IMR-90 (cell line): ENCODE data around the gene CCSER1. TPM values are rescaled to one million over a fixed set of nuclear protein-coding genes. Genes with fewer than 3 reads are reported as not detected.

Source experiments
- ATAC-seq: fragments of 200-7000 bp; cut with Tn5 transposase; 2 replicates; pipeline ENCODE4 v1.9.1; 2020; ENCODE audit warnings: low read depth, mild to moderate bottlenecking, moderate library complexity
- BruUV-seq: library from RNA; stranded (reverse); fragments of 400-500 nt; replicated peaks from 2 replicates; lab custom pipeline; 2021; lab: Mats Ljungman, UMichigan
- CTCF ChIA-PET: fragments of 300-600 bp; formaldehyde crosslinking; extraction: SDS; loops from one replicate; lab custom pipeline; 2021; ENCODE audit warnings: antibody characterized with exemption; lab: Yijun Ruan, JAX
- POLR2A ChIA-PET: fragments of 300-600 bp; sonication (Branson Sonifier 250); formaldehyde crosslinking; loops from one replicate; lab custom pipeline; 2022; ENCODE audit warnings: antibody characterized with exemption; ENCODE audit not compliant: unreplicated experiment; lab: Charles Lee
- DNase-seq: peaks from one replicate; pipeline ENCODE4 v3.0.0; 2013
- H2AFZ ChIP-seq: replicated peaks from 2 replicates; pipeline ENCODE3; 2013; ENCODE audit warnings: low read length, mild to moderate bottlenecking; ENCODE audit not compliant: poor library complexity
- H2AK5ac ChIP-seq: 2 replicates; pipeline ENCODE4 v1.6.1; 2013; ENCODE audit warnings: low read depth, low read length, inconsistent platforms
- H2AK9ac ChIP-seq: replicated peaks from 2 replicates; pipeline ENCODE3; 2013; ENCODE audit warnings: mild to moderate bottlenecking, low read depth, low read length, moderate library complexity; ENCODE audit not compliant: poor library complexity
- H2BK120ac ChIP-seq: 2 replicates; pipeline ENCODE4 v1.6.1; 2013; ENCODE audit warnings: low read depth, low read length, inconsistent platforms
- H2BK15ac ChIP-seq: 3 replicates; pipeline ENCODE4 v1.6.1; 2013; ENCODE audit warnings: low read depth, low read length, inconsistent platforms
- H2BK20ac ChIP-seq: 2 replicates; pipeline ENCODE4 v1.6.1; 2013; ENCODE audit warnings: low read depth, mild to moderate bottlenecking, inconsistent platforms, low read length, moderate library complexity
- H2BK5ac ChIP-seq: 2 replicates; pipeline ENCODE4 v1.6.1; 2013; ENCODE audit warnings: mild to moderate bottlenecking, low read depth, low read length, inconsistent platforms; ENCODE audit not compliant: poor library complexity, severe bottlenecking
- H3K14ac ChIP-seq: replicated peaks from 2 replicates; pipeline ENCODE4 v1.6.1; 2013; ENCODE audit warnings: low read depth, low read length, inconsistent platforms
- H3K18ac ChIP-seq: 2 replicates; pipeline ENCODE4 v1.6.1; 2013; ENCODE audit warnings: low read depth, low read length, control low read depth
- H3K23ac ChIP-seq: 2 replicates; pipeline ENCODE4 v1.6.1; 2013; ENCODE audit warnings: low read depth, low read length, inconsistent platforms
- H3K27ac ChIP-seq: 2 replicates; pipeline ENCODE4 v1.5.1; 2013; ENCODE audit warnings: mild to moderate bottlenecking, control low read depth, low read length; ENCODE audit not compliant: insufficient read depth
- H3K27me3 ChIP-seq: 2 replicates; pipeline ENCODE4 v1.6.1; 2013; ENCODE audit warnings: low read length; ENCODE audit not compliant: control insufficient read depth, insufficient read depth
- H3K36me3 ChIP-seq: 2 replicates; pipeline ENCODE4 v1.6.1; 2013; ENCODE audit warnings: low read length, mixed read lengths; ENCODE audit not compliant: control insufficient read depth, insufficient read depth
- H3K4ac ChIP-seq: 2 replicates; pipeline ENCODE4 v1.6.1; 2013; ENCODE audit warnings: low read depth, low read length, inconsistent platforms
- H3K4me1 ChIP-seq: 2 replicates; pipeline ENCODE4 v1.6.1; 2013; ENCODE audit warnings: low read length, mixed read lengths; ENCODE audit not compliant: control insufficient read depth, insufficient read depth
- H3K4me2 ChIP-seq: 2 replicates; pipeline ENCODE4 v1.6.1; 2013; ENCODE audit warnings: low read depth, mild to moderate bottlenecking, control low read depth, low read length, moderate library complexity
- H3K4me3 ChIP-seq: 2 replicates; pipeline ENCODE4 v1.5.1; 2013; ENCODE audit warnings: low read depth, mild to moderate bottlenecking, control low read depth, low read length, moderate library complexity; ENCODE audit not compliant: insufficient read depth
- H3K56ac ChIP-seq: 2 replicates; pipeline ENCODE4 v1.6.1; 2013; ENCODE audit warnings: low read length, inconsistent platforms; ENCODE audit not compliant: insufficient read depth; ENCODE audit errors: extremely low read depth
- H3K79me1 ChIP-seq, 2 experiments: 2 replicates each; pipeline ENCODE4 v1.6.1; 2013; ENCODE audit warnings: low read length in 2 of 2, inconsistent platforms in 1 of 2, low read depth in 1 of 2
- H3K9ac ChIP-seq: 2 replicates; pipeline ENCODE4 v1.6.1; 2013; ENCODE audit warnings: low read depth, low read length, control low read depth
- H3K9me1 ChIP-seq: 2 replicates; pipeline ENCODE4 v1.6.1; 2013; ENCODE audit warnings: low read length, inconsistent platforms; ENCODE audit not compliant: insufficient read depth
- H3K9me3 ChIP-seq: 2 replicates; pipeline ENCODE4 v1.6.1; 2013; ENCODE audit warnings: low read length; ENCODE audit not compliant: control insufficient read depth, insufficient read depth
- H4K20me1 ChIP-seq: 2 replicates; pipeline ENCODE4 v1.6.1; 2013; ENCODE audit warnings: low read length, inconsistent platforms; ENCODE audit not compliant: insufficient read depth
- H4K5ac ChIP-seq: 2 replicates; pipeline ENCODE4 v1.6.1; 2013; ENCODE audit warnings: mild to moderate bottlenecking, low read depth, low read length, control low read depth
- H4K8ac ChIP-seq, 2 experiments: 2 replicates each; pipeline ENCODE4 v1.6.1; 2013; ENCODE audit warnings: low read depth in 2 of 2, low read length in 2 of 2, control low read depth in 1 of 2, inconsistent platforms in 1 of 2
- H4K91ac ChIP-seq: 2 replicates; pipeline ENCODE4 v1.6.1; 2013; ENCODE audit warnings: low read depth, low read length, inconsistent platforms; ENCODE audit not compliant: insufficient read depth
- BHLHE40 ChIP-seq: fragments of 150-350 bp; IDR thresholded peaks from 2 replicates; pipeline ENCODE4 v1.6.1; 2016; ENCODE audit warnings: mild to moderate bottlenecking, low read depth, low read length
- CEBPB ChIP-seq: IDR thresholded peaks from 2 replicates; pipeline ENCODE4 v1.6.1; 2012; ENCODE audit warnings: low read depth, low read length, improper control_type of control experiment
- CHD1 ChIP-seq: IDR thresholded peaks from 2 replicates; pipeline ENCODE4 v1.6.1; 2012; ENCODE audit warnings: low read depth, low read length, improper control_type of control experiment
- FOS ChIP-seq: fragments of 150-350 bp; IDR thresholded peaks from 2 replicates; pipeline ENCODE4 v1.6.1; 2016; ENCODE audit warnings: low read depth, low read length
- MAFK ChIP-seq: IDR thresholded peaks from 2 replicates; pipeline ENCODE4 v1.6.1; 2012; ENCODE audit warnings: low read depth, low read length, improper control_type of control experiment
- MAZ ChIP-seq: IDR thresholded peaks from 2 replicates; pipeline ENCODE4 v1.6.1; 2012; ENCODE audit warnings: low read depth, mild to moderate bottlenecking, low read length, improper control_type of control experiment, moderate library complexity, borderline replicate concordance
- MXI1 ChIP-seq: IDR thresholded peaks from 2 replicates; pipeline ENCODE4 v1.6.1; 2012; ENCODE audit warnings: low read depth, mild to moderate bottlenecking, low read length, moderate library complexity, borderline replicate concordance
- NFE2L2 ChIP-seq: fragments of 150-350 bp; IDR thresholded peaks from 2 replicates; pipeline ENCODE4 v1.6.1; 2016; ENCODE audit warnings: low read depth, mild to moderate bottlenecking, low read length
- POLR2A ChIP-seq: IDR thresholded peaks from 2 replicates; pipeline ENCODE4 v1.6.1; 2012; ENCODE audit warnings: mild to moderate bottlenecking, low read depth, low read length
- RAD21 ChIP-seq: IDR thresholded peaks from 2 replicates; pipeline ENCODE4 v1.6.1; 2012; ENCODE audit warnings: low read length, improper control_type of control experiment
- RCOR1 ChIP-seq: IDR thresholded peaks from 2 replicates; pipeline ENCODE4 v1.6.1; 2012; ENCODE audit warnings: mild to moderate bottlenecking, low read length, improper control_type of control experiment; ENCODE audit not compliant: insufficient replicate concordance
- RFX5 ChIP-seq: IDR thresholded peaks from 2 replicates; pipeline ENCODE4 v1.8.0; 2012; ENCODE audit warnings: low read depth, mild to moderate bottlenecking, low read length, moderate library complexity
- SMC3 ChIP-seq: fragments of 150-350 bp; IDR thresholded peaks from 2 replicates; pipeline ENCODE4 v1.6.1; 2016; ENCODE audit warnings: low read depth, mild to moderate bottlenecking, antibody characterized with exemption, low read length, moderate library complexity
- WGBS, 2 experiments: methylation state at CpG; one replicate each; pipeline versions ENCODE4 v1.1.5 to v1.1.7; 2013; ENCODE audit warnings: missing lambda C conversion rate in 2 of 2; ENCODE audit not compliant: insufficient read length in 1 of 2; ENCODE audit errors: extremely low coverage in 2 of 2; 5-methylcytosine and 5-hydroxymethylcytosine counted together
- dilution Hi-C: fragments of 300-500 bp; cut with HindIII; formaldehyde crosslinking; loops from one replicate; pipeline ENCODE4 v1.14.3; 2018; ENCODE audit warnings: low sequenced_read_pairs; ENCODE audit not compliant: unreplicated experiment
- in situ Hi-C: fragments of 300-500 bp; cut with MboI; formaldehyde crosslinking; loops from 3 replicates; pipeline ENCODE4 v1.14.3; 2019; ENCODE audit warnings: low sequenced_read_pairs, inconsistent platforms, mixed read lengths
- intact Hi-C: fragments of 100-400 bp; cut with micrococcal nuclease; formaldehyde crosslinking; loops from 2 replicates; pipeline ENCODE4 v1.10.0; 2022
- polyA plus RNA-seq, 3 experiments: library from polyadenylated mRNA; depleted of rRNA; stranded (reverse); fragments of >200 nt; gene quantifications; 2 replicates each; pipeline ENCODE4 v1.2.3, GENCODE V29; 2012; ENCODE audit warnings: low replicate concordance in 1 of 3
- total RNA-seq: library from RNA; depleted of rRNA; stranded (reverse); fragments of >200 nt; gene quantifications from 2 replicates; pipeline ENCODE4 v1.2.3, GENCODE V29; 2012
- TF ChIP-seq, protein P1 (sequence below): fragments of 150-350 bp; IDR thresholded peaks from 2 replicates; pipeline ENCODE4 v1.6.1; 2016; ENCODE audit warnings: low read depth, mild to moderate bottlenecking, low read length, moderate library complexity, borderline replicate concordance
- TF ChIP-seq, protein P2 (sequence below): fragments of 150-350 bp; IDR thresholded peaks from 2 replicates; pipeline ENCODE4 v1.6.1; 2017; ENCODE audit warnings: mild to moderate bottlenecking, antibody characterized with exemption, low read length, low read depth
- TF ChIP-seq, protein P3 (sequence below): conservative IDR thresholded peaks from 2 replicates; pipeline ENCODE4 v1.5.1; 2012; ENCODE audit warnings: mild to moderate bottlenecking, low read depth, low read length, improper control_type of control experiment

Gene CCSER1
- total and polyA plus RNA-seq, 2 of the 4 experiments (the other 2 are of a cell fraction) = not detected

DNA sequence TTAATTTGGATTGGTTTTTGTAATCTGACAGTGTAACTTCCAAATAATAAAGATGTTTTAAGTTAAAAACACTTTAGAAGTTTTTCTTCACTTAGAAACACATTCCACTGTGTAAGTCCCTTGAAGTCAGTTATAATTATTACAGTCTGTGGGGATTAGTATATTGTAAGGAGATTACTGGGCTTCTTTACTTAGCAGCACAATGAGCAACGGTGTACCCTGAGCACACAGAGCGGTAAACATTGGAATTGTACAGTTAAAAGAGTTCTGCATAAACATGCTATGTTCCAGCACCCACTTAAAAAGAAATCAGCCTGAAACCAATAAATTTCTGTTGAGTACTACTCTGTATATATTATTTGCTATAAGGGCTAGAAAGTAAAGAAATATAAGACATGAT is 44.3 kb downstream of the CCSER1 start:
- no peak for DNase-seq
- Histone ChIP-seq H3K18ac (no peak overlapping the region), H3K27ac (no peak overlapping the region), H2BK15ac (no peak overlapping the region), H3K4me1 (no peaks in the 10 kb centered on the region), H3K9me3 (no peaks in the 10 kb centered on the region), H4K8ac (no peak overlapping the region), H2BK5ac (no peak overlapping the region), H3K36me3 (no peaks in the 10 kb centered on the region), H2AK5ac (no peak overlapping the region), H3K9me1 (no peaks in the 10 kb centered on the region), H4K5ac (no peak overlapping the region), H3K56ac (no peak overlapping the region), H3K4ac (no peak overlapping the region), H3K27me3 (no peaks in the 10 kb centered on the region), H3K4me2 (no peak overlapping the region), H4K91ac (no peak overlapping the region), H2AFZ (no peak overlapping the region), H2BK20ac (no peak overlapping the region), H2AK9ac (no peak overlapping the region), H3K9ac (no peak overlapping the region), H2BK120ac (no peak overlapping the region), H4K20me1 (no peaks in the 10 kb centered on the region), H3K79me1 (no peaks in the 10 kb centered on the region), H3K14ac (no peak overlapping the region), H3K4me3 (no peak overlapping the region), H3K23ac (no peak overlapping the region)
- ChIA-PET POLR2A (no interaction called here), CTCF (no interaction called here)
- TF ChIP-seq, protein P1, sequence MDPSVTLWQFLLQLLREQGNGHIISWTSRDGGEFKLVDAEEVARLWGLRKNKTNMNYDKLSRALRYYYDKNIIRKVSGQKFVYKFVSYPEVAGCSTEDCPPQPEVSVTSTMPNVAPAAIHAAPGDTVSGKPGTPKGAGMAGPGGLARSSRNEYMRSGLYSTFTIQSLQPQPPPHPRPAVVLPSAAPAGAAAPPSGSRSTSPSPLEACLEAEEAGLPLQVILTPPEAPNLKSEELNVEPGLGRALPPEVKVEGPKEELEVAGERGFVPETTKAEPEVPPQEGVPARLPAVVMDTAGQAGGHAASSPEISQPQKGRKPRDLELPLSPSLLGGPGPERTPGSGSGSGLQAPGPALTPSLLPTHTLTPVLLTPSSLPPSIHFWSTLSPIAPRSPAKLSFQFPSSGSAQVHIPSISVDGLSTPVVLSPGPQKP = no peak
- TF ChIP-seq RCOR1 (no peak), BHLHE40 (no peak), POLR2A (no peak), MAFK (no peak), SMC3 (no peak), CEBPB (no peak), RAD21 (no peak), MAZ (no peak), CHD1 (no peak), MXI1 (no peak), FOS (no peak), RFX5 (no peak), NFE2L2 (no peak)
- TF ChIP-seq, protein P2, sequence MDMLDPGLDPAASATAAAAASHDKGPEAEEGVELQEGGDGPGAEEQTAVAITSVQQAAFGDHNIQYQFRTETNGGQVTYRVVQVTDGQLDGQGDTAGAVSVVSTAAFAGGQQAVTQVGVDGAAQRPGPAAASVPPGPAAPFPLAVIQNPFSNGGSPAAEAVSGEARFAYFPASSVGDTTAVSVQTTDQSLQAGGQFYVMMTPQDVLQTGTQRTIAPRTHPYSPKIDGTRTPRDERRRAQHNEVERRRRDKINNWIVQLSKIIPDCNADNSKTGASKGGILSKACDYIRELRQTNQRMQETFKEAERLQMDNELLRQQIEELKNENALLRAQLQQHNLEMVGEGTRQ = no peak
- TF ChIP-seq, protein P3, sequence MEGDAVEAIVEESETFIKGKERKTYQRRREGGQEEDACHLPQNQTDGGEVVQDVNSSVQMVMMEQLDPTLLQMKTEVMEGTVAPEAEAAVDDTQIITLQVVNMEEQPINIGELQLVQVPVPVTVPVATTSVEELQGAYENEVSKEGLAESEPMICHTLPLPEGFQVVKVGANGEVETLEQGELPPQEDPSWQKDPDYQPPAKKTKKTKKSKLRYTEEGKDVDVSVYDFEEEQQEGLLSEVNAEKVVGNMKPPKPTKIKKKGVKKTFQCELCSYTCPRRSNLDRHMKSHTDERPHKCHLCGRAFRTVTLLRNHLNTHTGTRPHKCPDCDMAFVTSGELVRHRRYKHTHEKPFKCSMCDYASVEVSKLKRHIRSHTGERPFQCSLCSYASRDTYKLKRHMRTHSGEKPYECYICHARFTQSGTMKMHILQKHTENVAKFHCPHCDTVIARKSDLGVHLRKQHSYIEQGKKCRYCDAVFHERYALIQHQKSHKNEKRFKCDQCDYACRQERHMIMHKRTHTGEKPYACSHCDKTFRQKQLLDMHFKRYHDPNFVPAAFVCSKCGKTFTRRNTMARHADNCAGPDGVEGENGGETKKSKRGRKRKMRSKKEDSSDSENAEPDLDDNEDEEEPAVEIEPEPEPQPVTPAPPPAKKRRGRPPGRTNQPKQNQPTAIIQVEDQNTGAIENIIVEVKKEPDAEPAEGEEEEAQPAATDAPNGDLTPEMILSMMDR = no peak
- no TSS peak for BruUV-seq
- ATAC-seq = no peak
- in situ Hi-C loops (no loop called here), intact Hi-C loops (no loop called here), dilution Hi-C loops (no loop called here)
- no CpG with 5 or more reads among the region's 2 CpGs for WGBS, 2 experiments
